NCI-H2171 (cell line): ENCODE data around the gene CHMP5.

Experiments
- DNase-seq: peaks from one replicate; lab custom pipeline; 2025; lab: John Stamatoyannopoulos, UW

Gene CHMP5

DNA sequence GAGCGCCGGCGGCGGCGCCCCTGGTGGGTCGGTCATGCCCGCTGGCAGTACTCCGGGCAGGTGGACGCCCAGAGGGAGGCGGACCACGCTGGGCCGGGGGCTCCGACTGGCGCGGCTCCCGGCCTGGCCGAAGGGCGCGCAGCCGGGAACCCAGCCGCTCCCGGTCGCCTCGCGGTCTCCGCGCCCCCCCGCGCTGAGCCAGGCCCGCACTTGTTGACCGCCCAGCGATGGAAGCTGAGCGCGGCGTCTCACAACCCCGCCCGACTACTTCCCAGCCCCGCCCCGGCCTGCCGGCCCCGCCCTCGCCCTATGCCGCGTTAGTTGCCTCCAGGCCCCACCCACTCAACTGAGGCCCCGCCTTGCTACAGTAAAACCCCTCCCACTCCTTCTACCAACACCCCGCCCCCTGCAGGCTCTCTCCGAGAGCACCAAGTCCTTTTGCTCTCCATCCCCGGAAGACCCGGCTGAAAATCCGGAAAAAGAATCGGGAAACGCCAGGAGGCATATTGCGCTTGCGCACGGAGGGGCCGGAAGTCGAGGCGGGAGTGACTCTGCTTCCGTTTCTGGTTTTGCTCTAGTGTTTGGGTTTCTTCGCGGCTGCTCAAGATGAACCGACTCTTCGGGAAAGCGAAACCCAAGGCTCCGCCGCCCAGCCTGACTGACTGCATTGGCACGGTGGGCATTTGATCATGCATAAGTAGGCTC is at the start of gene CHMP5, which contains the start of gene BAG1:
Gene CHMP5 (plus strand): TSS at position 577 of the 705 bp plus-strand sequence. CDS start 30 bp downstream, at position 607.
Gene BAG1 (minus strand): TSS at position 236 of the 705 bp plus-strand sequence.
- DNase-seq: peak; percentile 93

DNA sequence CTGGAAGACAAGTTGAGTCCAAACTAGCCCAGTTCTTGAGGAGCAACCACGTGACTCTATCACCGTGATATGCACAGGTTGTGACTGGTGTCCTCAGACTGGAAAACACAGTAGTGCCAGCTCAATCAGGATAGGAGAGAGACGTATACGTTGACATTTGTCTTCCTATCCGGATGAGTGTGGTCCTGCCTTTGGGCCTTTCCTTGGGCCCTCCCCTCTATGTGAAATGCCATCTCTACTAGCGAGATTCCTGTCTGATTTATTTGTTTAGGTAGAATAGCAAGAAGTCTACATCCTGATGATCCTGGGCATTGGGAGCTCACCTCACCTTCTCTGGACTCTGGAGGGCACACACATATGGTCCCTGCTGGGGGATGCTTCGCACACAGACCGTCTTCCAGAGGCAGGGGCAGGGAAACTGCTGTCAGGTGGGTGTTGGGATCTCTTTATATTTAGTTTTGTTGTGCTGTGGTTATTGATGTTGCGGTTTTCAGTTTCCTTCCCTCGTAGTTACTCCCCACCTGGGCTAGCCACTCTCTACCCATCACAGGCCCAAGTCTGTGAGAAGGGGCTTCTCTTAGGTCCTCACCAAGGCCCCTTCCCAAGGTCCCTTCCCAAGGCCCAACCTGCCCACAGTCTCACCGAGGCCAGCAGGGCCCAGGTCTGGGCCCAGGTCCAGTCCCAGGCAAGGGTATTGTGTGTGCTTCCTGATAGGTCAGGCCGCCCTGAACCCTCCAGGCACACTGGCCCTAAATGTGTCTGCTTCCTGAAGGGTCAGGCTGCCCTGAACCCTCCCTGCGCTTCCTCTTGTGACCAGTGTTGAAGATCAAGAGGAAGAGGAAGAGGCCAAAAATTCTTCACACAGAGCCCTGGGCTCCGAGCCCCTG is 43.9 kb upstream of the CHMP5 start:
- DNase-seq: no peak

GRCh38 chr9:33221568-33221884 is 43.3 kb upstream of the CHMP5 start:
- no peak for DNase-seq

- peak; percentile 31 for DNase-seq
Measured at GRCh38 chr9:33222031-33222430, 42.8 kb upstream of the CHMP5 start.

GRCh38 chr9:33223696-33224095 is 41.2 kb upstream of the CHMP5 start:
- DNase-seq: no peak

DNA sequence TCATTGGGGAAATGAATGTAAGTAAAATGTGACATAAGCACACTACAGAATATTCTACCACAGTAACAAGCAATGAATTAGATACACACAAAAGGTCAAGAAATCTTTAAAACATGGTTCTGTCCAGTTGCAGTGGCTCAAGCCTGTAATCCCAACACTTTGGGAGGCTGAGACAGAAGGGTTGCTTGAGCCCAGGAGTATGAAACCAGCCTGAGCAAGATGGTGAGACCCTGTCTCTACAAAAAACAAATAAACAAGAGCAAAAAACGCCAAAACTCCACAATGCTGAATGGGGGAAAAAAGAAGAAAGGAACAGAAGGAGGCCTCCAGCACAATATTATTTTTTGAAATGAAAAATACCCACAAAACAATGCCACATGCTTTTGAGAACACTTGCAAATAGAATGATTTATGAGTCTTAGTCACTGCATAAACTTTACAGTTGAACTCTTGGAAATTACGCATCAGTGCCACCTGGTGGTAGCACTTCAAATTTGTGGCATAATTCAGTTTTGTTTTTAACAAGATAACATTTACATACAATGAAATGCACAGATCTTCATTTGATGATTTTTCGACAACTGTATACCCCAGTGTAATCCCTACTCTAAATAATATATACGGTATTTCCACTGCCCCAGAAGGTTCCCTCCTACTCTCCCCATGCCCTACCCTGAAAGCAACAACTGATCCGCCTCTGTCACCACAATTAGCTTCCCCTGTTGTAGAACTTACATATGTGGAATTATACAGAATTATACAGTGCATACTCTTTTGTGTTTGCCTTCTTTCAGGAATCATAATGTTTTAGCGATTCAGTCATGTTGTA is 39.3 kb upstream of the CHMP5 start:
- DNase-seq: no peak

DNA sequence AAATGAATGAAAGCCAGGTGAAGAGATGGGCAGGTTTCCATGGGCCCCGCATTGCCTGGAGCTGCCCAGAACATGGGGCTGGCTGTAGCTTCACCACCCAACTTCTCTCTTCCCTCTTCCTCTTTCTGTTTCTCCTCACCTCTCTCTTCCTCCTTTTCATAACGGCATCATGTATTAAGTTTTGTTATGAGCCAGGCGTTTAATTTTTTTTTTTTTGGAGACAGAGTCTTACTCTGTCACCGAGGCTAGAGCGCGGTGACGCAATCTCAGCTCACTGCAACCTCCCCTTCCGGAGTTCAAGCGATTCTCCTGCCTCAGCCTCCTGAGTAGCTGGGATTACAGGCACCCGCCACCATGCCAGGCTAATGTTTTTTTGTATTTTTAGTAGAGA is 37.8 kb upstream of the CHMP5 start:
- no peak for DNase-seq

GRCh38 chr9:33227741-33228140 is 37.1 kb upstream of the CHMP5 start:
- DNase-seq: no peak

DNA sequence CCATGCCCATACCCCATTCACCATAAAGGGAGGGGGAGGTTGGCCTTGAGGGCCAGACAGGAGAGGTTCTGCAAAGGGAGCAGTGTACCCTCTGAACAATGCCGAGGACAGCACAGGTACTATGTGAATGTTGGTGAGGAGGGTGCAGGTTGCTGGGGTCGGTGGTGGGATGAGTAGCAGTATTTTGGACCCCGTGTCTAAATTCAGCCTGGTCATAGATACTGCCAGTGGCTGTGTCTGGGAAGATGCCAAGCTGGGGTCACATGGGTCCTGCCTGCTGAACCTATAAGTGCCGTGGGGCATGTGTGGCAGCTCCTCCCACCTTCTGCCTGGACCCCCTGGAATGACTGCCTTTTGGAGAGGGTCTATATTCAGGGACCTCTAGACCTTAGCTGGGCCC is 36.2 kb upstream of the CHMP5 start:
- DNase-seq: no peak

- no peak for DNase-seq
Measured at GRCh38 chr9:33229359-33230114, 35.3 kb upstream of the CHMP5 start.

- DNase-seq: no peak
Measured at GRCh38 chr9:33230756-33231622, 33.9 kb upstream of the CHMP5 start.

DNA sequence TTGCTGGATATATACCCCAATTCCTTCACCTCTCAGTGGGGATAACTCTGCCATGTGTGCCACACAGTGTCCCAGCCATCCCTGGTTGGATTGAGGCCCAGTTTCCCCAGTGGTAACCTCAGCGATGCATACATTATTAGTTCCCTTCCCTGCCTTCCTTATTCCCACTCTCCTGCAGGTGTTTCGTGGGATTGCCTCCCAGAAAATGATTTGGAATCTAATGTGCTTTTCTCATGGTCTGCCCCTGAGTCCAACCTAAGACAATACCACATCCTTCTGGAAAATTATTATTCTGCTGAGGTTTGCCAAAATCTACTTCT is 33.3 kb upstream of the CHMP5 start:
- no peak for DNase-seq

GRCh38 chr9:33232815-33233214 is 32.0 kb upstream of the CHMP5 start:
- no peak for DNase-seq

DNA sequence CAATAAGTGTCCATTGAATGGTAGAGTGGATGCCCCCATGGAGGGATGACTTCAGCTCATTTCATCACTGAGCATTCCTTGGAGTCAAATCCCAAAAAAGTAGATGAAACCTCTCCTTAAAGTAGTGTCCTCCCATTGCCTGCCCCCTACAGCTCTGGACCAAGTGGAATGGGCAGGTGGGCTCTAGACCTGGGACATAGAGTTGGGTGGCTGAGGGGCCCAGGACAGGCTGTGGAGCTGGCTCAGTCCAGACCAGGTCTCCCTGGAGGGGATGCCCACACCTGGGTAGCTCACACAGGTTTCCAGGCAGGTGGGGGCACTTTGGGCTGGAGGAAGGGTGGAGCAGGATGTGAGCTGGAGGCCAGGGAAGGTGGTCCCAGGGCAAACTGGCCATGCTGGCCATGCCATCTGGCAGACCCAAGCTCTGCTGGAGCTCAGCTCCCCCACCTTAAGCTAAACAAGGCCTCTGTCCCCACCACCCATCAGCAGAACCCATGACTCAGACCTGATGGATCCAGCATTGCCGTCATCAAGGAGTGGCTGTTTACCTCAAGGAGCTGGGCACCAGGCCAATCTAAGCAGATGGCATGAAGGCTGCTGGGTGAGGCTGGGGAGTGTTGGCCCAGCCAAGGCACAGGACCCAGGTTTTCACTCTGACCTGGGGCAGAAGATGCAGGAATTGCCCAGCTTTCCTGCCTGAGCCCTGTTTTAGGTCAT is 31.1 kb upstream of the CHMP5 start:
- DNase-seq: peak; percentile 53

- no peak for DNase-seq
Measured at GRCh38 chr9:33234511-33235467, 30.1 kb upstream of the CHMP5 start.

DNA sequence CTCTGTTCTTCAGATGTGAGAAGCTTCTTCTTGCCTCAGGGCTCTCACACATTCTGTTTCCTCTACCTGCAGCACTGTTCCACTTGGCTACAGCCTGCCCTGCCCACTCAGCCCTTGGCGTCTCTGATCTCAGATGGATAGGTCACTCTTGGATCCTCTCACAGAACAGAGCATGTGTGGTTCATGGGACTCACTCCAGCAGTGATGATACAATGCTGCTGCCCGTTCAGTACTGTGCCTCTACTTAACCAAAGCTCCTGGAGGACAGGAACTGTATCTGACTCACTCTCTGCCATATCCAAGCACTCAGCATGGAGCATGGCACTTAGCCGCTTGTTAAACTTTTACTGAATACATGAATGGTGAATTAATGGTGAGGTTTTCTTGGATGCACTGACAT is 28.3 kb upstream of the CHMP5 start:
- no peak for DNase-seq

DNA sequence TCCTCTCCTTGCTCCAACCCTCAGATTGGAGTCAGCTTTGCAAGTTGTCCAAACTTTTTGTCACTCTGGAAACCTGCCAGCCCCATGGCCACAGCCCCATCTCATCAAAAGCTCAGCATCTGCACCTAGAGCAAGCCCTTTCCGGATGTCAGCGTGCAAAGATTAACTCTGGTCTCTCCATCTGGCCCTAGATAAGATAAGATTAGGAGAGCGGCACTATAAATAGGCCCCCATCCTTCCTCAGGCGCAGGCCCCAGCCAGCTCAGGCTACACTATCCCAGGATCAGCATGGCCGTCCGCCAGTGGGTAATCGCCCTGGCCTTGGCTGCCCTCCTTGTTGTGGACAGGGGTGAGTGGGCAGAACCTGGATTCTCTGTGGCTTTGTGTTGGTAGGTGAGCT is 24.9 kb upstream of the CHMP5 start, which contains the start of gene SPINK4:
Gene SPINK4 (plus strand): TSS at position 247 of the 400 bp plus-strand sequence. CDS start 42 bp downstream, at position 289.
- no peak for DNase-seq

DNA sequence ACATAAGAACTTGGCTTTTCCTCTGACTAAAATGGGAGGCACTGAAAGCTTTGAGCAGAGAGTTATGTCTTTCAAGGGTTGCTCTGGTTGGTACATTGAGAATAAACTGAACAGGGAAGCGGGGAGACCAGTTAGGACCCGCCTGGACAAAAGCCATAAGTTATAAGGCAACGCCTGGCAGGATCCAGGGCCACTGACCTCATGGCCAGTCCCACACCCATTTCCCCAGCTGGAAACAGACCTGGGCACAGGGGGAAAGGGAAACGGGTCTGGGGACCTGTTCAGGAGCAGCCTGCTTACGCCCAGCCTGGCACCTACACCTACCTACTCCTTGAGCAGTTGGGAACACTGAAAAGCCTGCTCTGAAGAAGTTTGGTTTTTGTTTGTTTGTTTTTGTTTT is 23.6 kb upstream of the CHMP5 start:
- DNase-seq: no peak

GRCh38 chr9:33242609-33243134 is 22.2 kb upstream of the CHMP5 start:
- DNase-seq: no peak
